ENCODE results near the gene SLC35F4.

The SLC35F4 gene

GRCh38 chr14:57848353-57848752, 17.5 kb downstream of the SLC35F4 start:
- no peak for DNase-seq (ENCODE audit: low read depth)

- no peak for DNase-seq (ENCODE audit: low read depth)
Observed at GRCh38 chr14:57847706-57848105, 18.2 kb downstream of the SLC35F4 start.

- no peak for DNase-seq (ENCODE audit: low read depth)
Observed at GRCh38 chr14:57847096-57847495, 18.8 kb downstream of the SLC35F4 start.

- DNase-seq (ENCODE audit: low read depth): no peak
Observed at GRCh38 chr14:57846596-57846995, 19.3 kb downstream of the SLC35F4 start.

- no peak for DNase-seq (ENCODE audit: low read depth)
Observed at GRCh38 chr14:57845802-57846531, 19.9 kb downstream of the SLC35F4 start.

- no peak for DNase-seq (ENCODE audit: low read depth)
Observed at GRCh38 chr14:57845316-57845715, 20.6 kb downstream of the SLC35F4 start.

GRCh38 chr14:57837267-57837666, 28.6 kb downstream of the SLC35F4 start:
- no peak for DNase-seq (ENCODE audit: low read depth)

GRCh38 chr14:57835766-57836165, 30.1 kb downstream of the SLC35F4 start:
- no peak for DNase-seq (ENCODE audit: low read depth)

GRCh38 chr14:57834961-57835360, 30.9 kb downstream of the SLC35F4 start:
- DNase-seq (ENCODE audit: low read depth): no peak

GRCh38 chr14:57834001-57834598, 31.8 kb downstream of the SLC35F4 start:
- no peak for DNase-seq (ENCODE audit: low read depth)

GRCh38 chr14:57833323-57833722, 32.6 kb downstream of the SLC35F4 start:
- peak; percentile 81 for DNase-seq (ENCODE audit: low read depth)

GRCh38 chr14:57831981-57832380, 33.9 kb downstream of the SLC35F4 start:
- no peak for DNase-seq (ENCODE audit: low read depth)

- no peak for DNase-seq (ENCODE audit: low read depth)
Observed at GRCh38 chr14:57828713-57829112, 37.2 kb downstream of the SLC35F4 start.

GRCh38 chr14:57823015-57823660, 42.8 kb downstream of the SLC35F4 start:
- no peak for DNase-seq (ENCODE audit: low read depth)

- DNase-seq (ENCODE audit: low read depth): no peak
Observed at GRCh38 chr14:57822081-57822480, 43.8 kb downstream of the SLC35F4 start.

- DNase-seq (ENCODE audit: low read depth): no peak
Observed at GRCh38 chr14:57820581-57820980, 45.3 kb downstream of the SLC35F4 start.

- no peak for DNase-seq (ENCODE audit: low read depth)
Observed at GRCh38 chr14:57818511-57818910, 47.4 kb downstream of the SLC35F4 start.

GRCh38 chr14:57816568-57817284, 49.2 kb downstream of the SLC35F4 start:
- DNase-seq (ENCODE audit: low read depth): no peak

- no peak for DNase-seq (ENCODE audit: low read depth)
Observed at GRCh38 chr14:57814726-57815125, 51.2 kb downstream of the SLC35F4 start.

GRCh38 chr14:57812741-57813140, 53.2 kb downstream of the SLC35F4 start:
- no peak for DNase-seq (ENCODE audit: low read depth)

- DNase-seq (ENCODE audit: low read depth): no peak
Observed at GRCh38 chr14:57811998-57812546, 53.8 kb downstream of the SLC35F4 start.

GRCh38 chr14:57809808-57810207, 56.1 kb downstream of the SLC35F4 start:
- DNase-seq (ENCODE audit: low read depth): no peak

Data from amniotic epithelial cell (primary cell).